GM19467 (cell line): Measurements from ENCODE around the gene HNRNPK.

Experiments
- ATAC-seq: cut with Tn5 transposase; IDR thresholded peaks from one replicate; pipeline ENCODE4 v1.9.1; 2021; ENCODE audit warnings: mild to moderate bottlenecking, moderate library complexity; ENCODE audit not compliant: unreplicated experiment

HNRNPK gene

GRCh38 chr9:83979812-83980394, at the start of gene HNRNPK:
HNRNPK (minus strand) TSS chr9:83980215; CDS start chr9:83978252, 1,963 bp downstream.
- ATAC-seq, result peak; percentile 82

- ATAC-seq, result no peak
These were observed 47.2 kb upstream of the HNRNPK start for GRCh38 chr9:84027201-84027600.

GRCh38 chr9:84024041-84024575, 44.1 kb upstream of the HNRNPK start:
- no peak for ATAC-seq

GRCh38 chr9:84007662-84008061, 27.6 kb upstream of the HNRNPK start:
- no peak for ATAC-seq

- ATAC-seq, result no peak
These were observed 23.2 kb upstream of the HNRNPK start for GRCh38 chr9:84003246-84003645.

GRCh38 chr9:84002344-84002743, 22.3 kb upstream of the HNRNPK start:
- ATAC-seq, result peak; percentile 77

- no peak for ATAC-seq
These were observed 21.6 kb upstream of the HNRNPK start for GRCh38 chr9:84001621-84002020.

- ATAC-seq, result no peak
These were observed 20.2 kb upstream of the HNRNPK start for GRCh38 chr9:84000186-84000585.

- no peak for ATAC-seq
These were observed 19.3 kb upstream of the HNRNPK start for GRCh38 chr9:83999141-83999918.

- ATAC-seq, result no peak
These were observed 16.1 kb upstream of the HNRNPK start for GRCh38 chr9:83996126-83996525.

GRCh38 chr9:83992901-83993300, 12.9 kb upstream of the HNRNPK start:
- ATAC-seq, result no peak

GRCh38 chr9:83992407-83992806, 12.4 kb upstream of the HNRNPK start:
- no peak for ATAC-seq

- no peak for ATAC-seq
These were observed 11.3 kb upstream of the HNRNPK start for GRCh38 chr9:83991355-83991754.

GRCh38 chr9:83988411-83988810, 8.4 kb upstream of the HNRNPK start:
- ATAC-seq, result no peak

GRCh38 chr9:83987402-83987791, 7.4 kb upstream of the HNRNPK start:
- ATAC-seq, result no peak

- no peak for ATAC-seq
These were observed 6.9 kb upstream of the HNRNPK start for GRCh38 chr9:83986765-83987401.

GRCh38 chr9:83986195-83986594, 6.2 kb upstream of the HNRNPK start:
- ATAC-seq, result no peak

- ATAC-seq, result no peak
These were observed 1.3 kb upstream of the HNRNPK start for GRCh38 chr9:83981126-83981871.

- ATAC-seq, result peak; percentile 60
These were observed 545 bp upstream of the HNRNPK start, which contains the start of gene RMI1 for GRCh38 chr9:83980395-83981125. RMI1 (plus strand) TSS chr9:83980805; CDS start chr9:84000987, 20,182 bp downstream.
